Glutamatergic neuron (in vitro differentiated cells): ENCODE results near the gene ULBP2. TPM values are rescaled to one million over a fixed set of nuclear protein-coding genes. Genes with fewer than 3 reads are reported as not detected.

Experiments
- DNase-seq: peaks from one replicate; pipeline ENCODE4 v3.0.0; 2022
- H3K27ac Mint-ChIP-seq: one replicate; pipeline ENCODE4 v1.8.0; 2020; ENCODE audit warnings: mild to moderate bottlenecking, mixed read lengths, inconsistent platforms; ENCODE audit not compliant: unreplicated experiment
- H3K27me3 Mint-ChIP-seq: one replicate; pipeline ENCODE4 v1.8.0; 2020; ENCODE audit warnings: mild to moderate bottlenecking, moderate library complexity, mixed read lengths, inconsistent platforms; ENCODE audit not compliant: unreplicated experiment
- H3K36me3 Mint-ChIP-seq: one replicate; pipeline ENCODE4 v1.8.0; 2020; ENCODE audit warnings: mild to moderate bottlenecking, mixed read lengths, inconsistent platforms; ENCODE audit not compliant: unreplicated experiment
- H3K4me1 Mint-ChIP-seq: one replicate; pipeline ENCODE4 v1.8.0; 2020; ENCODE audit warnings: mild to moderate bottlenecking, low read depth, mixed read lengths, inconsistent platforms; ENCODE audit not compliant: unreplicated experiment
- H3K4me3 Mint-ChIP-seq: one replicate; pipeline ENCODE4 v1.8.0; 2020; ENCODE audit warnings: mild to moderate bottlenecking, mixed read lengths, inconsistent platforms; ENCODE audit not compliant: unreplicated experiment
- H3K9me3 Mint-ChIP-seq: one replicate; pipeline ENCODE4 v1.8.0; 2020; ENCODE audit warnings: mild to moderate bottlenecking, moderate library complexity, mixed read lengths, inconsistent platforms; ENCODE audit not compliant: unreplicated experiment
- CTCF ChIP-seq: fragments of 200-600 bp; sonication (generic); IDR thresholded peaks from one replicate; pipeline ENCODE4 v1.5.0; 2021; ENCODE audit not compliant: partially characterized antibody, unreplicated experiment
- total RNA-seq: library from RNA; stranded (reverse); fragmentation: NEBNext Ultra II Directional; extraction: Animal tissue kit (Norgen Biotek cat#: 25700); gene quantifications from one replicate; pipeline ENCODE4 v1.2.1, GENCODE V29; 2021; ENCODE audit not compliant: unreplicated experiment

The ULBP2 gene
- total RNA-seq, 1 donor from 2014 or later, result 5.4 TPM

GRCh38 chr6:149983145-149983544 is 41.3 kb downstream of the ULBP2 start:
- Mint-ChIP-seq H3K4me1 (peaks cover 4% of the 10 kb centered on the region), H3K4me3 (no peak overlapping the region), H3K27ac (no peak overlapping the region), H3K27me3 (peaks cover 12% of the 10 kb centered on the region), H3K9me3 (peaks cover 1% of the 10 kb centered on the region), H3K36me3 (peaks cover 3% of the 10 kb centered on the region)
- TF ChIP-seq CTCF, result no peak
- no peak for DNase-seq

GRCh38 chr6:149984773-149985172 is 43.0 kb downstream of the ULBP2 start:
- no peak overlapping the region for H3K27ac Mint-ChIP-seq
- H3K36me3 Mint-ChIP-seq, result peaks cover 10% of the 10 kb centered on the region
- DNase-seq, result no peak
- H3K27me3 Mint-ChIP-seq, result peaks cover 26% of the 10 kb centered on the region
- H3K4me1 Mint-ChIP-seq, result peaks cover 4% of the 10 kb centered on the region
- H3K4me3 Mint-ChIP-seq, result no peak overlapping the region
- peaks cover 3% of the 10 kb centered on the region for H3K9me3 Mint-ChIP-seq
- TF ChIP-seq CTCF, result no peak

GRCh38 chr6:149985481-149985937 is 43.7 kb downstream of the ULBP2 start:
- H3K27me3 Mint-ChIP-seq, result peaks cover 33% of the 10 kb centered on the region
- peaks cover 12% of the 10 kb centered on the region for H3K36me3 Mint-ChIP-seq
- peaks cover 4% of the 10 kb centered on the region for H3K9me3 Mint-ChIP-seq
- no peak overlapping the region for H3K4me3 Mint-ChIP-seq
- H3K27ac Mint-ChIP-seq, result no peak overlapping the region
- no peak for TF ChIP-seq CTCF
- no peak for DNase-seq
- peaks cover 8% of the 10 kb centered on the region for H3K4me1 Mint-ChIP-seq

GRCh38 chr6:149987602-149988107 is 45.8 kb downstream of the ULBP2 start:
- Mint-ChIP-seq H3K4me1 (peaks cover 11% of the 10 kb centered on the region), H3K36me3 (peaks cover 12% of the 10 kb centered on the region), H3K27ac (no peak overlapping the region), H3K4me3 (no peak overlapping the region), H3K9me3 (peaks cover 4% of the 10 kb centered on the region), H3K27me3 (peaks cover 41% of the 10 kb centered on the region)
- TF ChIP-seq CTCF, result no peak
- no peak for DNase-seq

GRCh38 chr6:149988550-149989346 is 46.9 kb downstream of the ULBP2 start:
- peaks cover 11% of the 10 kb centered on the region for H3K4me1 Mint-ChIP-seq
- H3K27me3 Mint-ChIP-seq, result peaks cover 44% of the 10 kb centered on the region
- no peak for DNase-seq
- H3K9me3 Mint-ChIP-seq, result peaks cover 2% of the 10 kb centered on the region
- no peak for TF ChIP-seq CTCF
- no peak overlapping the region for H3K27ac Mint-ChIP-seq
- no peak overlapping the region for H3K4me3 Mint-ChIP-seq
- peaks cover 12% of the 10 kb centered on the region for H3K36me3 Mint-ChIP-seq
